GM12891 (cell line): Measurements from ENCODE around the gene NTN4.

ENCODE experiments used
- POLR2A ChIP-seq: IDR thresholded peaks from 2 replicates; pipeline ENCODE4 v1.6.1; 2011; ENCODE audit warnings: low read depth, low read length, control low read depth
- POLR2AphosphoS5 ChIP-seq: IDR thresholded peaks from 2 replicates; pipeline ENCODE4 v1.6.1; 2011; ENCODE audit warnings: low read depth, low read length, control low read depth

DNA sequence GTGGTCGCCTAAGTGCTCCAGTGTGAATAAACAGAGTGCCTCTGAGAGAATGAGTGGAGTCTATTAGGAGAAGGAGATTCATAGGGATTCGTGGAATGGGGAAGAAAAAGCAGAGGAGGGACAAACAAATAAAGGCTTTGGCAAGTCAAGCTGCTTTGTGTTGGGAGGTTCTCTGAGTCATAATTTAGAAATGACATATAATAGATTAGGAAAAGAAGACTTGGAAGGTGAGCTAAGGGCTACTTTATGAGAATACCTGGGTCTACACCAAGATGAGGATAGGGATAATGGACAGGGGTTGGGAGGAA lies 6.4 kb upstream of the NTN4 start:
- no peak for TF ChIP-seq POLR2AphosphoS5
- TF ChIP-seq POLR2A: no peak
